Measurements from ENCODE around the gene MOB4.

MOB4 gene

GRCh38 chr2:197597166-197597565 is 81.3 kb downstream of the MOB4 start:
- DNase-seq = no peak

GRCh38 chr2:197598450-197598849 is 82.6 kb downstream of the MOB4 start:
- no peak for DNase-seq

- no peak for DNase-seq
These were observed 83.6 kb downstream of the MOB4 start for GRCh38 chr2:197599285-197599965.

GRCh38 chr2:197600306-197600705 is 84.4 kb downstream of the MOB4 start:
- no peak for DNase-seq

- DNase-seq = no peak
These were observed 85.9 kb downstream of the MOB4 start for GRCh38 chr2:197601726-197602125.

All from NCI-H774 (cell line).